Adrenal gland (tissue), 12 donors: ENCODE measurements around the gene ARHGAP26. TPM values are rescaled to one million over a fixed set of nuclear protein-coding genes. Genes with fewer than 3 reads are reported as not detected.

Experiments
- DNase-seq, 7 donors: peaks; one replicate each; pipeline ENCODE4 v3.0.0-alpha.2; 2019 to 2020
- H3K27ac ChIP-seq, 5 donors: fragments of 200-600 bp; sonication (generic) in 4 of 5; 1 replicate in 3 of 5; 2 replicates in 2 of 5; pipeline versions ENCODE4 v1.5.1 to v1.8.0; 2016 to 2020; ENCODE audit warnings: mild to moderate bottlenecking in 1 of 5
- H3K27me3 ChIP-seq: fragments of 200-600 bp; 2 replicates; pipeline ENCODE4 v1.8.0; 2021
- H3K36me3 ChIP-seq, 2 donors: fragments of 200-600 bp; replicated peaks in 1 of 2; 1 replicate in 1 of 2; 2 replicates in 1 of 2; pipeline versions ENCODE4 v1.5.1 to v1.8.0; 2018 to 2022
- H3K4me1 ChIP-seq, 2 donors: fragments of 200-600 bp; replicated peaks in 1 of 2; 1 replicate in 1 of 2; 2 replicates in 1 of 2; pipeline versions ENCODE4 v1.5.1 to v1.8.0; 2018 to 2021
- H3K4me3 ChIP-seq, 4 donors: fragments of 200-600 bp; sonication (generic) in 3 of 4; one replicate each; pipeline ENCODE4 v1.5.1; 2016 to 2018
- H3K9me3 ChIP-seq, 3 donors: fragments of 200-600 bp; sonication (generic) in 1 of 3; replicated peaks in 1 of 3; 1 replicate in 2 of 3; 2 replicates in 1 of 3; pipeline versions ENCODE4 v1.5.1 to v1.8.0; 2016 to 2021
- POLR2A ChIP-seq, 2 donors: fragments of 450-650 bp; IDR thresholded peaks; one replicate each; pipeline ENCODE4 v1.6.1; 2017; ENCODE audit warnings: antibody characterized with exemption in 2 of 2, mild to moderate bottlenecking in 2 of 2, moderate library complexity in 1 of 2
- WGBS, 4 donors: extraction: QIAGEN DNeasy Blood & Tissue Kit in 2 of 4; methylation state at CpG; one replicate each; pipeline versions ENCODE4 v1.1.5 to v1.1.7; 2013 to 2017; 5-methylcytosine and 5-hydroxymethylcytosine counted together
- intact Hi-C, 2 donors: fragments of 100-400 bp; cut with DNase I; formaldehyde crosslinking; loops; one replicate each; pipeline versions ENCODE4 v1.14.1 to v1.15.0; 2022 to 2023
- polyA plus RNA-seq, 3 donors: library from polyadenylated mRNA; stranded (reverse); fragments of 200-250 nt in 2 of 3; fragments of 350-450 nt in 1 of 3; fragmentation: Illumina TruSeq in 1 of 3; extraction: RNeasy Lipid Tissue Mini Kit (QIAGEN cat#74804) in 1 of 3; gene quantifications; one replicate each; pipeline ENCODE4 v1.2.3, GENCODE V29; 2013 to 2014
- total RNA-seq, 9 donors: library from RNA; depleted of rRNA in 4 of 9; stranded (reverse); fragments of >200 nt in 4 of 9; fragments of 120-200 nt in 1 of 9; fragmentation: NEBNext Ultra II Directional in 1 of 9; extraction: Animal tissue kit (Norgen Biotek cat#: 25700) in 1 of 9; gene quantifications; one replicate each; pipeline versions ENCODE4 v1.1.0 to v1.2.4, GENCODE V29; 2013 to 2023
- TF ChIP-seq, protein P1 (sequence below), 6 experiments: fragments of 450-650 bp in 4 of 6; fragments of 200-600 bp in 2 of 6; sonication (generic) in 1 of 6; IDR thresholded peaks; 1 replicate in 5 of 6; 2 replicates in 1 of 6; pipeline versions ENCODE4 v1.5.1 to v1.8.0; 2016 to 2021; ENCODE audit warnings: antibody characterized with exemption in 6 of 6, mild to moderate bottlenecking in 2 of 6, moderate library complexity in 1 of 6
- donor health status: healthy with polysubstance abuse.
- donor health status: Bipolar disorder and iron deficiency.
- donor health status: DM: yes; HTN: yes; CAD: no.
- donor health status: DM: no; HTN: no; CAD: no.
- donor health status: DM: no; HTN: no; CAD: no.
- donor health status: DM: yes; HTN: yes; CAD: no.

ARHGAP26 gene
- total and polyA plus RNA-seq, 12 donors, result 3.0 to 21.7 (median 10.8) TPM

DNA sequence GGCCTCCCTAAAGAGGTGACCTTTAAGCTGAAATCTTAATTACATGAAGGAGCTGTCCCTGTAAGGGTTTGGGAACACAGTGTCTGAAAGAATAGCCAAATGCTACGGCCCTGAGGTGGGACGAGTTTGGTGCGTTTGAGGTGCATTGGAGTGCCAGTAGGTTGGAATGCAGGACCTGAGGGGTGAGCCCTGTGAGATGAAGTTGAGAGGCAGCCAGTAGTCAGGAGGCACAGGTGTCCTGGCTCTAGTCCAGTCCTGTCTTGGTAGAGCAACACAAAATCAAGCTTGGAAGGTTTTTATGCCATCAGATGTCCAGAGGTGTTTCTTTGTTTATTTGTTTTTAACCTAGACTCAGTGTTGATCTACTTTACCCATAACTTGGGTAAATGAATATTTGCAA lies 108.5 kb downstream of the ARHGAP26 start:
- Histone ChIP-seq H3K4me3 (no peak overlapping the region), H3K9me3 (no peaks in the 10 kb centered on the region), H3K27me3 (no peaks in the 10 kb centered on the region), H3K36me3 (no peaks in the 10 kb centered on the region), H3K4me1 (peaks cover 0 to 56% of the 10 kb centered on the region in 2 donors), H3K27ac (no peak overlapping the region)
- TF ChIP-seq, protein P1, sequence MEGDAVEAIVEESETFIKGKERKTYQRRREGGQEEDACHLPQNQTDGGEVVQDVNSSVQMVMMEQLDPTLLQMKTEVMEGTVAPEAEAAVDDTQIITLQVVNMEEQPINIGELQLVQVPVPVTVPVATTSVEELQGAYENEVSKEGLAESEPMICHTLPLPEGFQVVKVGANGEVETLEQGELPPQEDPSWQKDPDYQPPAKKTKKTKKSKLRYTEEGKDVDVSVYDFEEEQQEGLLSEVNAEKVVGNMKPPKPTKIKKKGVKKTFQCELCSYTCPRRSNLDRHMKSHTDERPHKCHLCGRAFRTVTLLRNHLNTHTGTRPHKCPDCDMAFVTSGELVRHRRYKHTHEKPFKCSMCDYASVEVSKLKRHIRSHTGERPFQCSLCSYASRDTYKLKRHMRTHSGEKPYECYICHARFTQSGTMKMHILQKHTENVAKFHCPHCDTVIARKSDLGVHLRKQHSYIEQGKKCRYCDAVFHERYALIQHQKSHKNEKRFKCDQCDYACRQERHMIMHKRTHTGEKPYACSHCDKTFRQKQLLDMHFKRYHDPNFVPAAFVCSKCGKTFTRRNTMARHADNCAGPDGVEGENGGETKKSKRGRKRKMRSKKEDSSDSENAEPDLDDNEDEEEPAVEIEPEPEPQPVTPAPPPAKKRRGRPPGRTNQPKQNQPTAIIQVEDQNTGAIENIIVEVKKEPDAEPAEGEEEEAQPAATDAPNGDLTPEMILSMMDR (IDR thresholded peaks at IDR 0.05), result no peak
- TF ChIP-seq POLR2A (IDR thresholded peaks at IDR 0.05), result no peak
- no peak for DNase-seq
- intact Hi-C loops, result loop anchor here (5.0 kb wide), 1 partner anchor 161 kb away; no protein-coding TSS in a partner anchor
- WGBS, 4 donors, result 72 to 90% (median 73%) methylated on average over 3 of the region's 3 CpGs

- no peaks in the 10 kb centered on the region for H3K9me3 ChIP-seq
- H3K4me3 ChIP-seq, result no peak overlapping the region
- intact Hi-C loops, result no loop called here
- H3K27ac ChIP-seq, result no peak overlapping the region
- H3K27me3 ChIP-seq, result no peaks in the 10 kb centered on the region
- DNase-seq, result peak in 5 of 7 donors; percentile 29 to 64 (median 32)
- TF ChIP-seq, protein P1 (IDR thresholded peaks at IDR 0.05), result no peak
- no peak for TF ChIP-seq POLR2A (IDR thresholded peaks at IDR 0.05)
- H3K4me1 ChIP-seq, result peaks cover 0 to 41% of the 10 kb centered on the region in 2 donors
- WGBS, 4 donors, result 60 to 66% (median 64%) methylated on average over 8 of the region's 8 CpGs
- H3K36me3 ChIP-seq, result no peaks in the 10 kb centered on the region
Observed at GRCh38 chr5:142881076-142881783, 111.1 kb downstream of the ARHGAP26 start.

- intact Hi-C loops, result no loop called here
- H3K4me1 ChIP-seq, result peaks cover 0 to 40% of the 10 kb centered on the region in 2 donors
- 62 to 70% (median 69%) methylated on average over 3 of the region's 3 CpGs for WGBS, 4 donors
- no peaks in the 10 kb centered on the region for H3K36me3 ChIP-seq
- DNase-seq, result no peak
- H3K4me3 ChIP-seq, result no peak overlapping the region
- no peak overlapping the region for H3K27ac ChIP-seq
- TF ChIP-seq, protein P1 (IDR thresholded peaks at IDR 0.05), result no peak
- no peaks in the 10 kb centered on the region for H3K27me3 ChIP-seq
- no peaks in the 10 kb centered on the region for H3K9me3 ChIP-seq
Observed at GRCh38 chr5:142881784-142882126, 111.6 kb downstream of the ARHGAP26 start.

GRCh38 chr5:142883025-142883424 lies 112.8 kb downstream of the ARHGAP26 start:
- Histone ChIP-seq H3K9me3 (no peaks in the 10 kb centered on the region), H3K36me3 (no peaks in the 10 kb centered on the region), H3K4me1 (peaks cover 0 to 31% of the 10 kb centered on the region in 2 donors), H3K27ac (peak overlapping the region in 2 of 5 donors; percentile 15 to 50), H3K4me3 (no peak overlapping the region), H3K27me3 (no peaks in the 10 kb centered on the region)
- DNase-seq, result peak in 6 of 7 donors; percentile 56 to 83 (median 60)
- intact Hi-C loops, result no loop called here
- WGBS, 4 donors, result 20 to 54% (median 45%) methylated on average over 2 of the region's 2 CpGs
- TF ChIP-seq POLR2A (IDR thresholded peaks at IDR 0.05), result no peak
- TF ChIP-seq, protein P1 (IDR thresholded peaks at IDR 0.05), result no peak
